HFFc6 (cell line): ENCODE results near the gene CBY3. TPM values are rescaled to one million over a fixed set of nuclear protein-coding genes. Genes with fewer than 3 reads are reported as not detected.
A peak's percentile ranks its signal among the peaks of the same experiment; 100 is the strongest.
"Not testable (repeated sequence)": the region's sequence is repeated elsewhere in the genome, so short reads cannot be mapped to it uniquely, and the experiment has no call there.

Source experiments
- DNase-seq: peaks from one replicate; pipeline ENCODE4 v3.0.0-alpha.2; 2018
- H3K27ac Mint-ChIP-seq: 2 replicates; pipeline ENCODE4 v1.8.0; 2020; ENCODE audit warnings: mild to moderate bottlenecking, mixed read lengths
- H3K27me3 Mint-ChIP-seq: 2 replicates; pipeline ENCODE4 v1.8.0; 2021; ENCODE audit warnings: mild to moderate bottlenecking, moderate library complexity, mixed read lengths; ENCODE audit not compliant: insufficient read depth
- H3K36me3 Mint-ChIP-seq: 2 replicates; pipeline ENCODE4 v1.8.0; 2021; ENCODE audit warnings: low read depth, mixed read lengths
- H3K4me1 Mint-ChIP-seq: 2 replicates; pipeline ENCODE4 v1.8.0; 2020; ENCODE audit warnings: low read depth, mixed read lengths
- H3K4me3 Mint-ChIP-seq: 2 replicates; pipeline ENCODE4 v1.8.0; 2020; ENCODE audit warnings: mild to moderate bottlenecking, moderate library complexity, mixed read lengths
- H3K9me3 Mint-ChIP-seq: 2 replicates; pipeline ENCODE4 v1.8.0; 2020; ENCODE audit warnings: mild to moderate bottlenecking, mixed read lengths
- total RNA-seq, 6 experiments: library from RNA; stranded (reverse); fragmentation: NEBNext Ultra II Directional; extraction: Animal tissue kit (Norgen Biotek cat#: 25700); gene quantifications; 2 replicates in 1 of 6; 3 replicates in 5 of 6; pipeline ENCODE4 v1.2.3, GENCODE V29; 2021
- TF ChIP-seq, protein P1 (sequence below): fragments of 200-600 bp; sonication (generic); IDR thresholded peaks from 2 replicates; pipeline ENCODE4 v1.5.0; 2021; ENCODE audit warnings: antibody characterized with exemption, mild to moderate bottlenecking

Gene CBY3
- total RNA-seq, 6 experiments from 2014 or later, result not detected

DNA sequence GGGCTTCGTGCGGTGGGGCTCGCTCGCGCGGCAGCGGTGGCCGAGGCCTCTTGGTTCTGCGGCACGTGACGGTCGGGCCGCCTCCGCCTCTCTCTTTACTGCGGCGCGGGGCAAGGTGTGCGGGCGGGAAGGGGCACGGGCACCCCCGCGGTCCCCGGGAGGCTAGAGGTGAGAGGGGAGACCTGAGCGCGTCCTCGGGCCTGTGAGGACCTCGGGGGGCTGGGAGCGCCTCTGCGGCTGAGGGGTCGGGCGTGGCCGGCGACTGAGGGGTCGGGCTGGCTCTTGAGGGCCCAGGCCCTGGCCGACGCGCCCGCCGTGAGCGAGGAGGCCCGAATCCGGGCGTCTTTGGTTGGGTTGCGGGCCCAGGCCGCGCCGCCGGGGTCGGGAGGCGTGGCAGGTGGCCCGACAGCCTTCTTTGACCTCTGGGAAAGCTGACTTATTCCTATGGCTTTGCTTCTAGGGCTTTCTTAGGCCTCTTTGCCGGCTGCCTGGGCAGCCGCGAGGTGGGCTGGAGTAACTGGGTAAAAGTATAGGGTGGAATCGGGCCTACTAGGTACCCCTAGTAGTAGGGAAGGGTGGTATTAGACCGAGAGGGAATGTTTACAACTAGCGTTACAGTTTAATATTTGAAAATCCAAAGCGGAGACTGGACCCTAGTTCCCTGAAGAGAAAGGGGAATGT is 18.2 kb upstream of the CBY3 start, which contains the start of gene CANX:
Gene CANX (plus strand): TSS at position 33 of the 681 bp plus-strand sequence. CDS start 6,715 bp downstream, outside the sequence.
- peaks cover 31% of the 10 kb centered on the region for H3K36me3 Mint-ChIP-seq
- no peak for DNase-seq

DNA sequence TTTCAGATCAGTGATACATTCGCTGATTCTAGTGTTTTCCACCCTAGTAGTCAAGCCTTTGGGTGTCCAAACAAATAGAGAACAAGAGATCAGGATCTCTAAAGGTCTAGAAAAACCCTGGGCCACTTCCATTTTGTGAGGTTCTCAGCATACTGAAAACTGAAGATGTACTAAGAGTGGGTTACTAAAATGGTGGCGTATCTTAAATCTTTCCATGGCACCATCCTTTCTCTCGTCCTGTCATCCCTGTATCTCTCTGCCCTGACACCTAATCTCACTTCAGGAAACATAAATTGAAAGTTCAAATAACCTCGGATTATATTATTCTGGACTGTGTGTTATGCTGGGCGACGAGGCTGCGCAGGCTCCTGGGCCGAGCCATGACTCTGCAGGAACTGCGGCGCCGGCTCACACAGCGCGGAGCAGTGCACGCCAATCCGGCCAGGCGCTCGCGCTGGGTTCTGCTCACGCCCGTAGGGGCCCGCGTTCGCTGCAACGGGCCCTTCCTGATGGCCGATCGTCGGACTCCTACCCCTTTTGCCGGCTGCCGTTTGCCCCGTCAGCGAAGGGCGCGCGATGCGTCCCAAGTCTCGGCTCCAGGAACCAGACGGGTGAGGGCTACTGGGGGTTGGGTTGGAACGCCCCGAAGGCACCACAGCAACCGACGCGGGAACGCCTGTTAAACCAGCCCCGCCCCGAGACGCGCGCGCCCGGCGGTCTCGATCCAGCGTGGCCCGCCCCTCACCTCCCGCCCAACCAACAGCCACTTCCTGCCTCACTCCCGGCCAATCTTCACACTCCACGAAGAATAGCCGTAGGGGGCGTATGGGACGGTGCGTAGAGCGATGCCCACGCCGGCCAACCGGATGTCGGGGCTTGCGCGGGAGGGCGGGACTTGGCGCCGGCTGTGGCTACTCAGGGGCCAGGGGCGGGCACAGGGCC is 17.4 kb upstream of the CBY3 start:
- H3K27me3 Mint-ChIP-seq, result no peaks in the 10 kb centered on the region
- peak; percentile 99 for DNase-seq
- H3K27ac Mint-ChIP-seq, result peak overlapping the region; percentile 99
- no peaks in the 10 kb centered on the region for H3K9me3 Mint-ChIP-seq
- H3K4me1 Mint-ChIP-seq, result peaks cover 32% of the 10 kb centered on the region
- H3K36me3 Mint-ChIP-seq, result peaks cover 23% of the 10 kb centered on the region
- peak overlapping the region; percentile 99 for H3K4me3 Mint-ChIP-seq
- TF ChIP-seq, protein P1, sequence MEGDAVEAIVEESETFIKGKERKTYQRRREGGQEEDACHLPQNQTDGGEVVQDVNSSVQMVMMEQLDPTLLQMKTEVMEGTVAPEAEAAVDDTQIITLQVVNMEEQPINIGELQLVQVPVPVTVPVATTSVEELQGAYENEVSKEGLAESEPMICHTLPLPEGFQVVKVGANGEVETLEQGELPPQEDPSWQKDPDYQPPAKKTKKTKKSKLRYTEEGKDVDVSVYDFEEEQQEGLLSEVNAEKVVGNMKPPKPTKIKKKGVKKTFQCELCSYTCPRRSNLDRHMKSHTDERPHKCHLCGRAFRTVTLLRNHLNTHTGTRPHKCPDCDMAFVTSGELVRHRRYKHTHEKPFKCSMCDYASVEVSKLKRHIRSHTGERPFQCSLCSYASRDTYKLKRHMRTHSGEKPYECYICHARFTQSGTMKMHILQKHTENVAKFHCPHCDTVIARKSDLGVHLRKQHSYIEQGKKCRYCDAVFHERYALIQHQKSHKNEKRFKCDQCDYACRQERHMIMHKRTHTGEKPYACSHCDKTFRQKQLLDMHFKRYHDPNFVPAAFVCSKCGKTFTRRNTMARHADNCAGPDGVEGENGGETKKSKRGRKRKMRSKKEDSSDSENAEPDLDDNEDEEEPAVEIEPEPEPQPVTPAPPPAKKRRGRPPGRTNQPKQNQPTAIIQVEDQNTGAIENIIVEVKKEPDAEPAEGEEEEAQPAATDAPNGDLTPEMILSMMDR, result peak; percentile 43

More for the DNA sequence above, 18.2 kb upstream of the CBY3 start, which contains the start of gene CANX:
- Mint-ChIP-seq H3K27ac (peak within 1 kb of the TSS; percentile 99), H3K9me3 (no peaks in the 10 kb centered on the region), H3K4me1 (peaks cover 39% of the 10 kb centered on the region), H3K4me3 (peak within 1 kb of the TSS; percentile 99), H3K27me3 (no peaks in the 10 kb centered on the region)
- TF ChIP-seq, protein P1, result no peak

DNA sequence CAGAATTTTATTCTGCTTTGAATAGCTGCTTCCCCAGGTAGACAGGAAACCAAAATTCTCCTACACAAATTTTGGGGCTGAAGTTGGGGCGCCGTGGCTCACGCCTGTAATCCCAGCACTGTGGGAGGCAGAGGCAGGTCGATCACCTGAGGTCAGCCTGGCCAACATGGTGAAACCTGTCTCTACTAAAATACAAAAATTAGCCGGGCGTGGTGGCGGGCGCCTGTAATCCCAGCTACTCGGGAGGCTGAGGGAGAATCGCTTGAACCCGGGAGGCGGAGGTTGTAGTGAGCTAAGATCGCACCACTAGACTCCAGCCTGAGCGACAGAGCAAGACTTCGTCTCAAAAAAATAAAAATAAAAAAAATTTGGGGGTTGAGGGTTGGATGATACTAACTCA is 16.7 kb upstream of the CBY3 start:
- H3K4me3 Mint-ChIP-seq, result peak overlapping the region; percentile 99
- H3K9me3 Mint-ChIP-seq, DNase-seq, H3K27me3 Mint-ChIP-seq: not testable (repeated sequence)
- H3K27ac Mint-ChIP-seq, result peak overlapping the region; percentile 99
- H3K4me1 Mint-ChIP-seq, result peaks cover 30% of the 10 kb centered on the region
- peaks cover 22% of the 10 kb centered on the region for H3K36me3 Mint-ChIP-seq

DNA sequence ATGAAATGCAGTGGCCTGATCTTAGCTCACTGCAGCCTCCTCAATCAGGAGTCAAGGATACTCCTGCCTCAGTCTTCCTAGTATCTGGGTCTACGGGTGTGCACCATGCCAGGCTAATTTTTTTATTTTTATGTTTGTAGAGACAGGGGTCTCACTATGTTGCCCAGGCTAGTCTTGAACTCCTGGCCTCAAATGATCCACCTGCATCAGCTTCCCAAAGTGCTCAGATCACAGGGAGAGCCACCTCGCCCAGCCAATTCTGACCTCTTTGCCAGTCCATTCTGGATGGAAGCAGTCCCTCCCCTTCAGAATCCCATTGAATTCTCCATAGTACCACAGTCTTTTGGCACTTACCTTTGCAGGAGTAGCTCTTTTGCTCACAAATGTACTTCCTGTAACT is 16.3 kb upstream of the CBY3 start:
- Mint-ChIP-seq H3K27ac (peak overlapping the region; percentile 99), H3K9me3 (no peaks in the 10 kb centered on the region)

DNA sequence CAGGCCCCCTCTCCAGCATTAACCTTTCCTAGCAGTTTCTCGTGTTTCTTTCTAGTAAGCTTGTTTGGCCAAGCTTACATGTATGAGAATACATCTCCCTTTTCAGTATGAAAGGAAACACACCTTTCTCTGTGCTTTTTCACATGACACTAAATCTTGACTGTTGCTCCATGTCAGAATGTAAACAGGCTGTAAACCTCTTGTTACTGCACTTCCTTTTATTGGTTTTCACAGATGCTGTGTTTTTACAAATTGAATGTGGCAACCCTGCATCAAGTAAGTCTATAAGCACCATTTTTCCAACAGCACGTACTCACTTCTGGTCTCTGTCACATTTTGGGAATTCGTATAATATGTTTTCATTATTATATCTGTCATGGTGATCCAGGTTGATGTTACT is 15.8 kb upstream of the CBY3 start:
- Mint-ChIP-seq H3K9me3 (no peaks in the 10 kb centered on the region), H3K27me3 (no peaks in the 10 kb centered on the region), H3K27ac (no peak overlapping the region), H3K4me3 (no peak overlapping the region), H3K4me1 (peaks cover 24% of the 10 kb centered on the region), H3K36me3 (peaks cover 15% of the 10 kb centered on the region)
- DNase-seq, result no peak
- TF ChIP-seq, protein P1, result no peak

More for the DNA sequence above, 16.3 kb upstream of the CBY3 start:
- Mint-ChIP-seq H3K4me3 (peak overlapping the region; percentile 99; the same call in 1 of the 2 replicates), H3K27me3 (no peaks in the 10 kb centered on the region), H3K36me3 (peaks cover 17% of the 10 kb centered on the region), H3K4me1 (peaks cover 25% of the 10 kb centered on the region)
- TF ChIP-seq, protein P1, result no peak
- DNase-seq, result no peak
